Activated B cell treated with CpG ODN at 0.5 μM for 24 hours (primary cell): ENCODE results near the gene CASZ1. TPM values are rescaled to one million over a fixed set of nuclear protein-coding genes. Genes with fewer than 3 reads are reported as not detected.

Experiments
- ATAC-seq: fragments of 200-7000 bp; cut with Tn5 transposase; one replicate; pipeline ENCODE4 v1.10.0; 2021; ENCODE audit warnings: low read depth, mild to moderate bottlenecking, moderate library complexity
- CTCF ChIA-PET: fragments of 350-600 bp; sonication (Branson Sonifier 250); formaldehyde crosslinking; loops from one replicate; lab custom pipeline; 2021; ENCODE audit warnings: antibody characterized with exemption; lab: Charles Lee
- POLR2A ChIA-PET: fragments of 350-600 bp; sonication (Branson Sonifier 250); formaldehyde crosslinking; loops from one replicate; lab custom pipeline; 2021; ENCODE audit warnings: antibody characterized with exemption; lab: Charles Lee
- DNase-seq: peaks from one replicate; pipeline ENCODE4 v3.0.0; 2022
- H3K27ac Mint-ChIP-seq: one replicate; pipeline ENCODE4 v1.8.0; 2020; ENCODE audit warnings: mixed read lengths
- H3K27me3 Mint-ChIP-seq: one replicate; pipeline ENCODE4 v1.8.0; 2021; ENCODE audit warnings: mixed read lengths
- H3K36me3 Mint-ChIP-seq: one replicate; pipeline ENCODE4 v1.8.0; 2021; ENCODE audit warnings: low read depth, mixed read lengths
- H3K4me1 Mint-ChIP-seq: one replicate; pipeline ENCODE4 v1.8.0; 2021; ENCODE audit warnings: mixed read lengths
- H3K4me3 Mint-ChIP-seq: one replicate; pipeline ENCODE4 v1.8.0; 2020; ENCODE audit warnings: mild to moderate bottlenecking, mixed read lengths
- H3K9me3 Mint-ChIP-seq: one replicate; pipeline ENCODE4 v1.8.0; 2020; ENCODE audit warnings: mixed read lengths
- CTCF ChIP-seq: fragments of 200-600 bp; IDR thresholded peaks from one replicate; pipeline ENCODE4 v1.8.0; 2022; ENCODE audit warnings: antibody characterized with exemption, mild to moderate bottlenecking
- intact Hi-C: fragments of 100-400 bp; cut with micrococcal nuclease; formaldehyde crosslinking; loops from one replicate; pipeline ENCODE4 v1.15.1; 2024
- total RNA-seq: library from RNA; stranded (reverse); gene quantifications from 2 replicates; pipeline ENCODE4 v1.2.3, GENCODE V29; 2022

Gene CASZ1
- total RNA-seq, 1 donor from 2014 or later, result 35.6 TPM

DNA sequence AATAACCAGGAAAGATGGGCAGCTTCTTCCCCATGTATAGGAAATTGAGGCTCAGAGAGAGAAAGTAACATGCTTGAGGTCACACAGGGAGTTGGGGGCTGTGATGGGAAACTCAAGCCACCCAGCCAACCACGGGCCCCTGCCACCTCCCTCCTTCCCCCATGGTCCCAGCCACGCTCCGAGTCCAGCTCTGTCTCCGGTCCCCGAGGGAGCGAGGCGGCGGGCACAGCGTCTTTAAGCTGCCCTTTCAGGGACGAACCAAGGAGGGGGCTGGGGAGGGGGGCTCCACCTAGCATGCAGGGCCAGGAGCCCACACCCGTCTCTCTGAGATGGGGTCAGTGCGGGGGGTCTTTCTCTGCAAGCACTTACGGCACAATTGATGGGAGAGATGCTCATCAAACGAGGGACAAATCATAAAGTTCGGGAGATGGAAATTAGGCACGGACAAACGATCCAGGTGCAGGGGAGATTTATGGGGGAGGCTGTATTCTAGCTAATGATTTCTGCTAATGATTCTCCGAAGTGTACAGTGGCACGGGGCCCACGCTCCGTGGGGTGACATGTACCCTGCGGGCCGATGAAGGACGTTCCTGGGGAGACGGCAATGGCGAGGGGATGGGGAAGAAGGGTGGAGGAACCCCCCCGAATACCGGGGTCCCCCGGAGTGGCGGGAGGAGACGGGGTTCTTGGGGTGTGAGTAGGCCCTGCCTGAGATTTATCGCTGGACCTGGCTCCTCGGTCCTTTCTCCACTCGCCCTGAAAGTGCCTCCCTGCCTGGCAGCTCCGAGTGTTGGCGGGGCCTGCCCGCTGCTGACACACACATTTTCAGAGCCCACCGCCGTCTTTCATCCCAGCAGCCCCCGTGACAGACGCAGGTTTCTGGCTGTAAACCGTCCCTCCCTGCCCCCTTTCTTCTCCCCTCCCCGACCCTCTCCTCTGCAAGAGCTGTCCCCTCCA lies 31.2 kb upstream of the CASZ1 start:
- H3K4me1 Mint-ChIP-seq, result no peaks in the 10 kb centered on the region

GRCh38 chr1:10825592-10825991 lies 29.1 kb upstream of the CASZ1 start:
- H3K27ac Mint-ChIP-seq, result no peak overlapping the region

More for the DNA sequence above, 31.2 kb upstream of the CASZ1 start:
- POLR2A ChIA-PET, result no interaction called here
- H3K27ac Mint-ChIP-seq, result no peak overlapping the region
- H3K4me3 Mint-ChIP-seq, result no peak overlapping the region
- H3K27me3 Mint-ChIP-seq, result peaks cover 22% of the 10 kb centered on the region
- ATAC-seq (no peak), DNase-seq (no peak)
- no peak for TF ChIP-seq CTCF
- CTCF ChIA-PET, result no interaction called here
- intact Hi-C loops, result no loop called here
- no peaks in the 10 kb centered on the region for H3K36me3 Mint-ChIP-seq
- H3K9me3 Mint-ChIP-seq, result no peaks in the 10 kb centered on the region

DNA sequence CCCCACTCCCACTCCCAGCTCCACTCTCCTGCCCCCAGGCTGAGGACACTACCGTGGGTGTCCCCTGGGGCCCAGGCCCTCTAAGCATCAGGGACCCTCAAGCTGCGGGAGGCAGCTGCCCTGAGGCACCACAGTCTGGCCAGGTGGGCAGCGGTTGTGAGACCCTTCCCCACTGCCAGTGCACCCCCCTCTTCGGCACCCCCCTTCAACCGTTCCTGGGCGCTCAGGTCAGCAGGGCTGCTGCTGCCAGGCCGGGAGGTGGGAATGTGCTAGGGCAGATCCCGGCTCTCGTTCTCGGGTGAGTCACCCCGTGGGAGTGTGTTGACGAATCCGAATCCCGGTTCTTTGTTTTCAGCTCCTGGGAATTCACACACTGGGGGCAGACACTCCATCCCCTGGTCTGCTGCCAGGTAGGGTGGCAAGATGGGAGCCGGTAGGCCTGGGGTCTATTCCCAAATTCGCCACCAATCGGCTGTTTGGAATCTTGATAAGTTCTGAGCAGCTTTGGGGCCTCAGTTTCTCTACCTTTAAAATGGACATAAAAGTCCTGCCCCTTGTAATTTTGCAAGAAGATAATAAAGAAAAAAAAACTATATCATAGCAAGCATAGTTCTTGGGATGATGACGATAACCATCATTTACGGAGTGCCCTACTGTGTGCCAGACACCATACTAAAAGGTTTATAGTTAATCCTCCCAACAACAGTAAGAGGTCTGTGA lies 28.5 kb upstream of the CASZ1 start:
- H3K27me3 Mint-ChIP-seq, result peaks cover 17% of the 10 kb centered on the region
- TF ChIP-seq CTCF, result no peak
- no peak overlapping the region for H3K27ac Mint-ChIP-seq
- DNase-seq (no peak), ATAC-seq (no peak)
- no peaks in the 10 kb centered on the region for H3K4me1 Mint-ChIP-seq
- no peaks in the 10 kb centered on the region for H3K9me3 Mint-ChIP-seq
- no peak overlapping the region for H3K4me3 Mint-ChIP-seq
- POLR2A ChIA-PET, result no interaction called here
- intact Hi-C loops, result no loop called here
- H3K36me3 Mint-ChIP-seq, result no peaks in the 10 kb centered on the region
- CTCF ChIA-PET, result no interaction called here

More at GRCh38 chr1:10825592-10825991, 29.1 kb upstream of the CASZ1 start:
- DNase-seq (no peak), ATAC-seq (no peak)
- Mint-ChIP-seq H3K4me3 (no peak overlapping the region), H3K27me3 (peaks cover 17% of the 10 kb centered on the region), H3K4me1 (no peaks in the 10 kb centered on the region), H3K36me3 (no peaks in the 10 kb centered on the region), H3K9me3 (no peaks in the 10 kb centered on the region)
- ChIA-PET CTCF (no interaction called here), POLR2A (no interaction called here)
- TF ChIP-seq CTCF, result no peak
- intact Hi-C loops, result no loop called here

DNA sequence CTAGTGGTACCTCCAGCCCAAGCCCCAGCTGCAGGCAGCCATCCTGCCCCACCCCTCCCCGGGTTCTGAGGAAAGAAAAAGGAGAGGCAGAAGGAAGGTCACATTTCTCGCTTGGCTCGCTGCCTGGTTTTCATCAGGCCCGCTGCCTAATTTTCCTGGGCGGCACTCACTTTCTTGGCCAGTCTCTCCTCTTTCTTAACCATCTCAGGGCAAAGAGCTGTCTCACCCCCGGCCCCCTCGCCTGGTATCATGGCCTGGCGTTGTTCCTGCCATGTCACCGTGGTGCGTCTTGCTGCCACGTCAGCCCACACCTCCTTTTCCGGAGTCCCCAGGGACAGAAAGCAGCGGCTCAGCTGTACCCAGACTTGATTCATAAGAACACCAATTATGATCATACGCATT lies 26.6 kb upstream of the CASZ1 start:
- no peak for ATAC-seq
- no peak overlapping the region for H3K27ac Mint-ChIP-seq
- ChIA-PET POLR2A (no interaction called here), CTCF (no interaction called here)
- no peak overlapping the region for H3K4me3 Mint-ChIP-seq
- H3K4me1 Mint-ChIP-seq, result no peaks in the 10 kb centered on the region
- no peak for DNase-seq
- H3K9me3 Mint-ChIP-seq, result no peaks in the 10 kb centered on the region
- peaks cover 12% of the 10 kb centered on the region for H3K27me3 Mint-ChIP-seq
- H3K36me3 Mint-ChIP-seq, result no peaks in the 10 kb centered on the region
- intact Hi-C loops, result no loop called here
- TF ChIP-seq CTCF, result no peak

GRCh38 chr1:10821388-10821787 lies 24.9 kb upstream of the CASZ1 start:
- POLR2A ChIA-PET, result no interaction called here
- intact Hi-C loops, result no loop called here
- ATAC-seq (no peak), DNase-seq (no peak)
- Mint-ChIP-seq H3K4me3 (no peak overlapping the region), H3K9me3 (no peaks in the 10 kb centered on the region), H3K36me3 (no peaks in the 10 kb centered on the region), H3K27me3 (peaks cover 17% of the 10 kb centered on the region), H3K27ac (no peak overlapping the region), H3K4me1 (no peaks in the 10 kb centered on the region)
- TF ChIP-seq CTCF, result no peak
- CTCF ChIA-PET, result no interaction called here
